ENCODE measurements around the gene ST8SIA6.

ST8SIA6 gene

GRCh38 chr10:17383801-17384555 is 70.4 kb downstream of the ST8SIA6 start:
- DNase-seq (ENCODE audit: low read depth in 1 of 2, low spot score in 1 of 2) = no peak
- Histone ChIP-seq H3K27me3 (ENCODE audit: insufficient read depth, poor library complexity, severe bottlenecking) (no peaks in the 10 kb centered on the region), H3K27ac (replicated peaks) (no peak overlapping the region), H3K4me3 (replicated peaks; ENCODE audit: insufficient read depth, low read length) (no peak overlapping the region)
- TF ChIP-seq REST (IDR thresholded peaks at IDR 0.05; ENCODE audit: insufficient replicate concordance, low read depth) = no peak
- TF ChIP-seq CTCF (IDR thresholded peaks at IDR 0.05; ENCODE audit: insufficient read depth, low read length) = no peak
- TF ChIP-seq POLR2AphosphoS5 (IDR thresholded peaks at IDR 0.05; ENCODE audit: low read depth) = no peak
- no peak for TF ChIP-seq SPI1 (IDR thresholded peaks at IDR 0.05; ENCODE audit: borderline replicate concordance, low read depth)
- TF ChIP-seq GABPA (IDR thresholded peaks at IDR 0.05; ENCODE audit: low read depth) = no peak

GRCh38 chr10:17381502-17382142 is 72.8 kb downstream of the ST8SIA6 start:
- H3K4me3 ChIP-seq (replicated peaks; ENCODE audit: insufficient read depth, low read length) = no peak overlapping the region
- H3K27ac ChIP-seq (replicated peaks) = no peak overlapping the region
- no peak for DNase-seq (ENCODE audit: low read depth in 1 of 2, low spot score in 1 of 2)
- H3K27me3 ChIP-seq (ENCODE audit: insufficient read depth, poor library complexity, severe bottlenecking) = no peaks in the 10 kb centered on the region
- TF ChIP-seq GABPA (IDR thresholded peaks at IDR 0.05; ENCODE audit: low read depth) = no peak
- TF ChIP-seq POLR2AphosphoS5 (IDR thresholded peaks at IDR 0.05; ENCODE audit: low read depth) = no peak
- no peak for TF ChIP-seq CTCF (IDR thresholded peaks at IDR 0.05; ENCODE audit: insufficient read depth, low read length)
- TF ChIP-seq SPI1 (IDR thresholded peaks at IDR 0.05; ENCODE audit: borderline replicate concordance, low read depth) = no peak
- TF ChIP-seq REST (IDR thresholded peaks at IDR 0.05; ENCODE audit: insufficient replicate concordance, low read depth) = no peak

- H3K27ac ChIP-seq (replicated peaks) = no peak overlapping the region
- no peak for DNase-seq (ENCODE audit: low read depth in 1 of 2, low spot score in 1 of 2)
- H3K27me3 ChIP-seq (ENCODE audit: insufficient read depth, poor library complexity, severe bottlenecking) = no peaks in the 10 kb centered on the region
Observed at GRCh38 chr10:17380888-17381287, 73.5 kb downstream of the ST8SIA6 start.

More at GRCh38 chr10:17380888-17381287, 73.5 kb downstream of the ST8SIA6 start:
- no peak for TF ChIP-seq CTCF (IDR thresholded peaks at IDR 0.05; ENCODE audit: insufficient read depth, low read length)
- no peak for TF ChIP-seq REST (IDR thresholded peaks at IDR 0.05; ENCODE audit: insufficient replicate concordance, low read depth)
- no peak for TF ChIP-seq SPI1 (IDR thresholded peaks at IDR 0.05; ENCODE audit: borderline replicate concordance, low read depth)
- TF ChIP-seq GABPA (IDR thresholded peaks at IDR 0.05; ENCODE audit: low read depth) = no peak
- no peak for TF ChIP-seq POLR2AphosphoS5 (IDR thresholded peaks at IDR 0.05; ENCODE audit: low read depth)
- no peak overlapping the region for H3K4me3 ChIP-seq (replicated peaks; ENCODE audit: insufficient read depth, low read length)
